NCI-H2171 (cell line): Measurements from ENCODE around the gene PRR16.

ENCODE experiments used
- DNase-seq: peaks from one replicate; lab custom pipeline; 2025; lab: John Stamatoyannopoulos, UW

PRR16 gene

GRCh38 chr5:120576588-120576987 is 112.5 kb downstream of the PRR16 start:
- DNase-seq, result no peak

GRCh38 chr5:120582635-120583034 is 118.5 kb downstream of the PRR16 start:
- DNase-seq, result no peak

GRCh38 chr5:120586646-120587045 is 122.5 kb downstream of the PRR16 start:
- no peak for DNase-seq

- DNase-seq, result no peak
These were observed 127.8 kb downstream of the PRR16 start for GRCh38 chr5:120591911-120592310.

GRCh38 chr5:120599576-120599975 is 135.5 kb downstream of the PRR16 start:
- no peak for DNase-seq

GRCh38 chr5:120600639-120601038 is 136.5 kb downstream of the PRR16 start:
- no peak for DNase-seq

GRCh38 chr5:120602033-120602432 is 137.9 kb downstream of the PRR16 start:
- DNase-seq, result no peak

- no peak for DNase-seq
These were observed 140.8 kb downstream of the PRR16 start for GRCh38 chr5:120604884-120605283.

GRCh38 chr5:120605325-120606079 is 141.4 kb downstream of the PRR16 start:
- DNase-seq, result no peak

- DNase-seq, result no peak
These were observed 145.5 kb downstream of the PRR16 start for GRCh38 chr5:120609570-120609969.

- no peak for DNase-seq
These were observed 146.0 kb downstream of the PRR16 start for GRCh38 chr5:120610145-120610544.

- no peak for DNase-seq
These were observed 149.6 kb downstream of the PRR16 start for GRCh38 chr5:120613729-120614128.

GRCh38 chr5:120614531-120615180 is 150.6 kb downstream of the PRR16 start:
- no peak for DNase-seq

- no peak for DNase-seq
These were observed 152.0 kb downstream of the PRR16 start for GRCh38 chr5:120615967-120616645.

GRCh38 chr5:120621339-120621738 is 157.2 kb downstream of the PRR16 start:
- DNase-seq, result no peak

- DNase-seq, result no peak
These were observed 160.0 kb downstream of the PRR16 start for GRCh38 chr5:120624021-120624563.

- no peak for DNase-seq
These were observed 164.1 kb downstream of the PRR16 start for GRCh38 chr5:120628156-120628555.

- DNase-seq, result no peak
These were observed 166.4 kb downstream of the PRR16 start for GRCh38 chr5:120630550-120630949.

- DNase-seq, result no peak
These were observed 167.5 kb downstream of the PRR16 start for GRCh38 chr5:120631611-120632010.

- no peak for DNase-seq
These were observed 168.3 kb downstream of the PRR16 start for GRCh38 chr5:120632430-120632829.

GRCh38 chr5:120638449-120638848 is 174.3 kb downstream of the PRR16 start:
- DNase-seq, result no peak

GRCh38 chr5:120640778-120641177 is 176.7 kb downstream of the PRR16 start:
- DNase-seq, result no peak

- DNase-seq, result no peak
These were observed 180.4 kb downstream of the PRR16 start for GRCh38 chr5:120644516-120644915.
